Stomach smooth muscle (tissue), 2 donors: ENCODE measurements around the gene HK3.

Experiments
- H3K27ac ChIP-seq: one replicate; pipeline ENCODE4 v1.7.0; 2013; ENCODE audit warnings: mild to moderate bottlenecking, low read length, inconsistent platforms
- H3K27me3 ChIP-seq, 2 donors: one replicate each; pipeline ENCODE4 v1.7.0; 2013; ENCODE audit warnings: low read length in 2 of 2; ENCODE audit not compliant: insufficient read depth in 2 of 2, control insufficient read depth in 1 of 2
- H3K36me3 ChIP-seq, 2 donors: one replicate each; pipeline ENCODE4 v1.7.0; 2013; ENCODE audit warnings: low read length in 2 of 2; ENCODE audit not compliant: control insufficient read depth in 2 of 2, insufficient read depth in 2 of 2
- H3K4me1 ChIP-seq: one replicate; pipeline ENCODE4 v1.7.0; 2013; ENCODE audit warnings: low read length; ENCODE audit not compliant: control insufficient read depth, insufficient read depth
- H3K4me3 ChIP-seq, 2 donors: one replicate each; pipeline ENCODE4 v1.7.0; 2013; ENCODE audit warnings: low read length in 2 of 2
- H3K9ac ChIP-seq, 2 donors: one replicate each; pipeline ENCODE4 v1.7.0; 2013; ENCODE audit warnings: low read length in 2 of 2, mild to moderate bottlenecking in 1 of 2
- H3K9me3 ChIP-seq, 2 donors: one replicate each; pipeline ENCODE4 v1.7.0; 2013; ENCODE audit warnings: low read length in 2 of 2; ENCODE audit not compliant: control insufficient read depth in 2 of 2
- donor health status: healthy.
- donor health status: Pancreatic carcinoma.

HK3 gene

GRCh38 chr5:176847726-176848290, 51.3 kb downstream of the HK3 start:
- Histone ChIP-seq H3K4me3 (no peak overlapping the region), H3K27me3 (peaks cover 28 to 35% of the 10 kb centered on the region in 2 donors), H3K9ac (no peak overlapping the region), H3K9me3 (no peaks in the 10 kb centered on the region), H3K27ac (no peak overlapping the region), H3K36me3 (no peaks in the 10 kb centered on the region), H3K4me1 (no peaks in the 10 kb centered on the region)

- no peaks in the 10 kb centered on the region for H3K36me3 ChIP-seq
- no peak overlapping the region for H3K9ac ChIP-seq
- no peak overlapping the region for H3K4me3 ChIP-seq
- no peak overlapping the region for H3K27ac ChIP-seq
- no peaks in the 10 kb centered on the region for H3K4me1 ChIP-seq
- peaks cover 28 to 35% of the 10 kb centered on the region in 2 donors for H3K27me3 ChIP-seq
- H3K9me3 ChIP-seq = no peaks in the 10 kb centered on the region
Measured at GRCh38 chr5:176847148-176847547, 52.0 kb downstream of the HK3 start.

GRCh38 chr5:176846335-176847140, 52.6 kb downstream of the HK3 start:
- H3K9me3 ChIP-seq = no peaks in the 10 kb centered on the region
- H3K27me3 ChIP-seq = peaks cover 28 to 35% of the 10 kb centered on the region in 2 donors
- no peak overlapping the region for H3K9ac ChIP-seq
- H3K27ac ChIP-seq = no peak overlapping the region
- no peak overlapping the region for H3K4me3 ChIP-seq
- no peaks in the 10 kb centered on the region for H3K4me1 ChIP-seq
- H3K36me3 ChIP-seq = no peaks in the 10 kb centered on the region

- H3K27me3 ChIP-seq = peaks cover 32 to 33% of the 10 kb centered on the region in 2 donors
- H3K9me3 ChIP-seq = no peaks in the 10 kb centered on the region
- no peaks in the 10 kb centered on the region for H3K36me3 ChIP-seq
- H3K9ac ChIP-seq = no peak overlapping the region
- H3K4me3 ChIP-seq = no peak overlapping the region
- H3K27ac ChIP-seq = no peak overlapping the region
- H3K4me1 ChIP-seq = no peaks in the 10 kb centered on the region
Measured at GRCh38 chr5:176845392-176845713, 53.8 kb downstream of the HK3 start.

GRCh38 chr5:176844706-176845391, 54.3 kb downstream of the HK3 start:
- Histone ChIP-seq H3K27me3 (peaks cover 29 to 33% of the 10 kb centered on the region in 2 donors), H3K36me3 (no peaks in the 10 kb centered on the region), H3K9me3 (no peaks in the 10 kb centered on the region), H3K4me1 (no peaks in the 10 kb centered on the region), H3K27ac (no peak overlapping the region), H3K9ac (no peak overlapping the region), H3K4me3 (no peak overlapping the region)

GRCh38 chr5:176844281-176844680, 54.9 kb downstream of the HK3 start:
- H3K36me3 ChIP-seq = no peaks in the 10 kb centered on the region
- no peaks in the 10 kb centered on the region for H3K4me1 ChIP-seq
- H3K27ac ChIP-seq = no peak overlapping the region
- no peak overlapping the region for H3K4me3 ChIP-seq
- H3K9ac ChIP-seq = no peak overlapping the region
- no peaks in the 10 kb centered on the region for H3K9me3 ChIP-seq
- peaks cover 27 to 33% of the 10 kb centered on the region in 2 donors for H3K27me3 ChIP-seq

- H3K27ac ChIP-seq = no peak overlapping the region
- H3K27me3 ChIP-seq = peaks cover 26 to 31% of the 10 kb centered on the region in 2 donors
- H3K4me3 ChIP-seq = no peak overlapping the region
- no peaks in the 10 kb centered on the region for H3K4me1 ChIP-seq
- no peak overlapping the region for H3K9ac ChIP-seq
- H3K9me3 ChIP-seq = no peaks in the 10 kb centered on the region
- no peaks in the 10 kb centered on the region for H3K36me3 ChIP-seq
Measured at GRCh38 chr5:176843673-176844072, 55.5 kb downstream of the HK3 start.

- no peaks in the 10 kb centered on the region for H3K36me3 ChIP-seq
- no peak overlapping the region for H3K9ac ChIP-seq
- H3K9me3 ChIP-seq = no peaks in the 10 kb centered on the region
- H3K4me1 ChIP-seq = no peaks in the 10 kb centered on the region
- peaks cover 10 to 14% of the 10 kb centered on the region in 2 donors for H3K27me3 ChIP-seq
- H3K27ac ChIP-seq = no peak overlapping the region
- no peak overlapping the region for H3K4me3 ChIP-seq
Measured at GRCh38 chr5:176837707-176838115, 61.4 kb downstream of the HK3 start.

GRCh38 chr5:176836811-176837706, 62.1 kb downstream of the HK3 start:
- Histone ChIP-seq H3K4me1 (no peaks in the 10 kb centered on the region), H3K9ac (no peak overlapping the region), H3K4me3 (no peak overlapping the region), H3K27me3 (peaks cover 14 to 17% of the 10 kb centered on the region in 2 donors), H3K9me3 (no peaks in the 10 kb centered on the region), H3K36me3 (no peaks in the 10 kb centered on the region), H3K27ac (no peak overlapping the region)

GRCh38 chr5:176835918-176836317, 63.2 kb downstream of the HK3 start:
- H3K4me1 ChIP-seq = no peaks in the 10 kb centered on the region
- peaks cover 8 to 12% of the 10 kb centered on the region in 2 donors for H3K27me3 ChIP-seq
- no peak overlapping the region for H3K27ac ChIP-seq
- no peak overlapping the region for H3K9ac ChIP-seq
- no peaks in the 10 kb centered on the region for H3K36me3 ChIP-seq
- H3K4me3 ChIP-seq = no peak overlapping the region
- no peaks in the 10 kb centered on the region for H3K9me3 ChIP-seq
